Femur (tissue), 1 donor: ENCODE data around the gene SIAH2.
A peak's percentile ranks its signal among the peaks of the same experiment; 100 is the strongest.
"Not testable (repeated sequence)": the region's sequence is repeated elsewhere in the genome, so short reads cannot be mapped to it uniquely, and the experiment has no call there.

Experiments used
- DNase-seq: peaks from one replicate; pipeline ENCODE4 v3.0.0-alpha.2; 2017

Gene SIAH2, protein sequence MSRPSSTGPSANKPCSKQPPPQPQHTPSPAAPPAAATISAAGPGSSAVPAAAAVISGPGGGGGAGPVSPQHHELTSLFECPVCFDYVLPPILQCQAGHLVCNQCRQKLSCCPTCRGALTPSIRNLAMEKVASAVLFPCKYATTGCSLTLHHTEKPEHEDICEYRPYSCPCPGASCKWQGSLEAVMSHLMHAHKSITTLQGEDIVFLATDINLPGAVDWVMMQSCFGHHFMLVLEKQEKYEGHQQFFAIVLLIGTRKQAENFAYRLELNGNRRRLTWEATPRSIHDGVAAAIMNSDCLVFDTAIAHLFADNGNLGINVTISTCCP

GRCh38 chr3:150763122-150763840, at the start of gene SIAH2:
Gene SIAH2, minus strand, starts transcription at chr3:150763169. Its CDS starts 320 bp downstream, at chr3:150762849.
- DNase-seq = peak; percentile 95

DNA sequence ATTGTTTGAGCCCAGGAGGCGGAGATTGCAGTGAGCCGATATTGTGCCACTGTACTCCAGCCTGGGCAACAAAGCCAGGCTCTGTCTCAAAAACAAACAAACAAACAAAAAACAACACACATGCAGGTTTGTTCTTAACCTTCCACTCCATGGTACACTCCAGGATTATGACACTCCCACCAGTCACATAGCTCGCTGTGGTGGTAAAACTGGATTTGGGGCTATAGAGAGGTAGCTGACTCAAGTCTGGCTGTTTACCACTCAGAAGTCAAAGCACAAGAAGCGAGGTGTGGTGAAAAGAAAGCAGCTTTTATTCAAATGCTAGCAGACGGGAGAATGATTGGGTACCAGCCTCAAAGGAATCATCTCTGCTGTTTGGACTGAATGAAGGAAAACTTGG, 49.0 kb upstream of the SIAH2 start:
- no peak for DNase-seq

DNA sequence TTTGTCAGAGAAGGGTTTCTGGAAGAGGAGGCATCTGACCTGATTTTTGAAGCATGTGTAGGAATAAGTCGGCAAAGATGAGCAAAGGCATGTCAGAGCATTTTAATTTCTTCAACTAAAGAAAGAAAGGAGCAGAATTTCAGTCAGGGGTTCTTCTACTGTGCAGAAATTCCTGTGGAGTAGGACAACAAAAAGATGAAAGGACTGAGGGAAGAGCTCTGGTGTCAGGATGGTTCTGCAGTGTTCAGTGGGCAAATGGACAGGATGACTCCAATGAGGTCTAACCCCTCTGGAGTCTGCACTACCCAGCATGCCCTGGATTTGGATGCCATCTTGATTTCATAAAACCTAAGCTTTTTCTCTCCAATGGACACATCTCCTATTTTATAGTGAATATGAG, 47.7 kb upstream of the SIAH2 start:
- DNase-seq = no peak

- no peak for DNase-seq
Observed at GRCh38 chr3:150806185-150806835, 43.3 kb upstream of the SIAH2 start.

GRCh38 chr3:150805354-150805753, 42.4 kb upstream of the SIAH2 start:
- no peak for DNase-seq

GRCh38 chr3:150803440-150803985, 40.5 kb upstream of the SIAH2 start:
- DNase-seq = no peak

GRCh38 chr3:150800722-150801121, 37.8 kb upstream of the SIAH2 start:
- DNase-seq = no peak

- DNase-seq = peak; percentile 38
Observed at GRCh38 chr3:150798122-150798618, 35.2 kb upstream of the SIAH2 start.

- no peak for DNase-seq
Observed at GRCh38 chr3:150797155-150797554, 34.2 kb upstream of the SIAH2 start.

DNA sequence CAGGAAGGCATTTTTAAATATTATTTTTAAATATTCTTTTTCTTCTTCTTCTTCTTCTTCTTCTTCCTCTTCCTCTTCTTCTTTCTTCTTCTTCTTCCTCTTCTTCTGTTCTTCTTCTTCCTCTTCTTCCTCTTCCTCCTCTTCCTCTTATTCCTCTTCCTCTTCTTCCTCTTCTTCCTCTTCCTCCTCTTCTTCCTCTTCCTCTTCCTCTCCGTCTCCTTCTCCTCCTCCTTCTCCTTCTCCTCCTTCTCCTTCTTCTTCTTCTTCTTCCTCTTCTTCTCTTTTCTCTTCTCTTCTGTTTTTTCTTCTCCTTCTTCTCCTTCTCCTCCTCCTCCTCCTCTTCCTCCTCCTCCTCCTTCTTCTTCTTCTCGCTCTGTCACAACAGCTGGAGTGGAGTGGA, 33.6 kb upstream of the SIAH2 start:
- not testable (repeated sequence) for DNase-seq

DNA sequence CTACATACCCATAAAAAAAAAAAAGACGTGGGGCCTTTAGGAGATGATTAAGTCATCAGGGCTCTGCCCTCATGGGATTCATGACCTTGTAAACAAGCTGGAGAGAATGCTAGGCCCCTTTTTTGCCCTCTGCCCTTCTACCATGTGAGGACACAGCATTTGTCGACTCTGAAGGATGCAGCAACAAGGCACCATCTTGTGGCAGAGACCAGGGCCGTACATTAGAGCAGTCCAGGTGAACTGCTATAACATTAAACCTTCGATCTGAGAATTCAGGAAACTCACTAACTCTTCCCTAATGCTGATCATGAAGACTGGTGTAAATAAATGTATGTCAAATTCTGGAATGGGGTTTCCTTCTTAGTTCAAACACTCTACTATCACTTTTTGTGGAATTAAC, 30.7 kb upstream of the SIAH2 start:
- no peak for DNase-seq

DNA sequence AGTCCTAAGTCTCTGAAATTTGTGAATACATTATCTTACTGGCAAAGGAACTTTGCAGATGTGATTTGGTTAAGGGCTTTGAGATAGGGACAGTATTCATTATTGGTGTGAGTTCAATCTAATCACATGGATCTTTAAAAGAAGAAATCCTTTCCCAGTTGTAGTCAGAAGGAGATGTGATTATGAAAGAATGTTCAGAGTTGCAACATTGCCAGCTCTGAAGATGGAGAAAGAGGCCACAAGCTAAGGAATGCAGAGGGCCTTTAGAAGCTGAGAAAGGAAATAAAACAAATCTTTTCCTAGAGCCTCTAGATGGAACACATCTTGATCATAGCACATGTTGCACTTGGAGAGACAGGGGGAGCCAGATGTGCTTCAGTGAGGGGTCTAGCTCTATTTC, 27.7 kb upstream of the SIAH2 start:
- no peak for DNase-seq

GRCh38 chr3:150789451-150789850, 26.5 kb upstream of the SIAH2 start:
- no peak for DNase-seq

DNA sequence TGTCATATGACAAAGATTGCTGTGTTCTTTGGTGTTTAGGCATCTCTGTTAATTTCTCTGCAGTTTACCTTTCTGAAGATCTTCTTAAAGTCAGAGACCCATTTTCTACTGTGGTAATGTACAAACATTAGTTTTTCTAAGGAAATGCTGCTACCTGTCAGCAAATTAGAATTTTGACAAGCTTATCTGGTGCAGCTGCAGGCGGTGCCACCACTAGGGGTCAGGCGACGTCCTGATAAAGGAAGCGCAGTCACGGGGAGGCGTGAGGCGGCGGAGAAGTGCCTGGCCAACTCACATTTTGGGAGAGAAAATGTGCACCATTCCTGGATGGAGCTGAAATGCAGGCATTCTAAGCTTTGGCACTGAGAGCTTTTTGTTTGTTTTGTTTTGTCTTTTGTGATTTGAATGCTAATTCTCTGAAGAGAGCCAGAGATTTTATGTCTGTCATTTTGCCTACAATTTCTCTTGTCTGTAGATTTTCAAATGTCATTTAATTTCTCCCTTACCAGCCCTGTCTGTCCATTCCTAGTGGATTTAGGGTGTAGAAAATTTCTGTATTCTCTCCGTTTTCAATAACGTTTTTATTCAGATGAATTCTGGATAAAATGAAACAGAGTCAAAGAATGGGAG, 24.9 kb upstream of the SIAH2 start:
- peak; percentile 90 for DNase-seq

DNA sequence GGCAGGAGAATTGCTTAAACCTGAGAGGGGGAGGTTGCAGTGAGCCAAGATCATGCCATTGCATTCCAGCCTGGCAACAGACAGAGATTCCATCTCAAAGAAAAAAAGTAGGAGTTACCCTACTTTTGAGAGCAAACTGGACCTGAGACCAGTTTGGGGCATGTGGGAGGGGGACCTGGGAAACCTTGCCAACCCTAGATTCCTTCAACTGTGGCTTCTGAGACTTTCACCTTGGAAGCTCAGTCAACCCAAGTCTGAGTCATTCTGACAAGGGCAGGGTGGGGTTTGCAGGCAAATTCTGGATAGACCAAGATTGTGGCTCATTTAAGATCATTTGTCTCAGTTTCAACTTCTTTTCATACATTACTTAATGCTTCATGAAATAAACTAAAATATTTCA, 23.8 kb upstream of the SIAH2 start:
- no peak for DNase-seq

GRCh38 chr3:150784747-150785125, 21.8 kb upstream of the SIAH2 start:
- no peak for DNase-seq

GRCh38 chr3:150783920-150784746, 21.2 kb upstream of the SIAH2 start:
- no peak for DNase-seq

GRCh38 chr3:150783316-150783715, 20.3 kb upstream of the SIAH2 start:
- DNase-seq = no peak

- DNase-seq = no peak
Observed at GRCh38 chr3:150779402-150779858, 16.5 kb upstream of the SIAH2 start.

- no peak for DNase-seq
Observed at GRCh38 chr3:150778793-150779401, 15.9 kb upstream of the SIAH2 start.

DNA sequence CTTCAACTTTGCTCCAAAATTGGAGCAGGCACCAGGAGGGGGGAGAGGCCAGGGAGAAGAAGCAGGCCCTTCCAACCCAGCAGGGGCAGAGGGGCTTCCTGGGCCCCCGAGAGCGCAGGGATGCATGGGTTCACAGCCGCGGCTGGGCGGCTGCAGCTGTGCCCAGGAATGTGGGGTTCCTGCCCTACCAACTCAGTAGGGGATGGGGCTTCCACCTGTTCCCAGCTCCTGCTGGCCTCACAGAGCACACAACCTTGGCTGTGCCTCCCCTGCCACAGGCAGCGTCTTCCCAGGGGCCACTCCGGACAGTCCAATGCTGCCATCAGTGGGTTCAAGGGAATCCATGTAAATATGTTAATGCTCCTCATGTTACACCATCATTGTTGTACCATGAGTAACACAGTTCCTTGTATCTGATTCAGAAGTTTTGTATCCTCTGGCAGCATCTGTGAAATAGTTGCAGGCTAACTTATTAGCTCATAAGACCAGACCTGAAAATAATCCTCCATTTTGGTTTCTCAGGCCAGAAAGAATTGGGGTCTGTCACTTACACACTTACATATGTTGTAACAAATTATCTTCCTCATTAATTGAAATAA, 12.1 kb upstream of the SIAH2 start:
- no peak for DNase-seq
